SK-N-MC (cell line): ENCODE measurements around the gene PRIMPOL.

Experiments used
- EZH2 ChIP-seq: fragments of 200-600 bp; sonication (generic); IDR thresholded peaks from one replicate; pipeline ENCODE4 v1.6.1; 2017; ENCODE audit warnings: antibody characterized with exemption
- POLR2AphosphoS5 ChIP-seq: IDR thresholded peaks from 2 replicates; pipeline ENCODE4 v1.6.1; 2012; ENCODE audit warnings: mild to moderate bottlenecking, low read depth, low read length, borderline replicate concordance

DNA sequence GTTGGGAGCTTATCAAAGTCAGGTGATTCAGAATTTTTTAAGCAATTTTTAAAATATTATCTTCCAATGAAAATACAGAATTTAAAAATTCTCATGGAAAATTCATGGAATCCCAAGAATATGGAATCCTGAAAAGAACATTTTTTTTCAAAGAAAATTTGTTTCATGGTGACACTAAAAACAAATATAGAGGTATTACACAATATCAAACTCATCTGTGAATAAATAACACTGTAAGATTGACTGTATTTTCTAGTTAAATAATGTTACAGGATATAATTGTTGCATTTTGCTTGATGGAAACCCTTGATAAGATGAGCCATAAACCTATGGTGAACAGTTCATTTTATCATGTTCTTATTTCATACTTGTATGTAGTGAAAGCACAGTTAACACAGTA lies 11.4 kb downstream of the PRIMPOL start:
- no peak for TF ChIP-seq EZH2
- no peak for TF ChIP-seq POLR2AphosphoS5
